Psoas muscle (tissue), 8 donors: ENCODE results near the gene SCGN. TPM values are rescaled to one million over a fixed set of nuclear protein-coding genes. Genes with fewer than 3 reads are reported as not detected.

Experiments
- ATAC-seq, 4 donors: fragments of 200-7000 bp; cut with Tn5 transposase; one replicate each; pipeline ENCODE4 v1.9.1; 2020; ENCODE audit warnings: moderate library complexity in 3 of 4, mild to moderate bottlenecking in 2 of 4
- DNase-seq, 2 donors: peaks; one replicate each; pipeline ENCODE4 v3.0.0-alpha.2; 2020
- H3K27ac ChIP-seq: fragments of 200-600 bp; one replicate; pipeline ENCODE4 v1.8.0; 2022
- H3K27me3 ChIP-seq, 3 donors: fragments of 200-600 bp in 1 of 3; one replicate each; pipeline versions ENCODE4 v1.6.1 to v1.8.0; 2013 to 2022; ENCODE audit warnings: low read length in 2 of 3, mild to moderate bottlenecking in 2 of 3, moderate library complexity in 1 of 3; ENCODE audit not compliant: insufficient read depth in 3 of 3
- H3K36me3 ChIP-seq, 2 donors: fragments of 200-600 bp in 1 of 2; one replicate each; pipeline versions ENCODE4 v1.6.1 to v1.8.0; 2013 to 2022; ENCODE audit warnings: low read depth in 1 of 2, mild to moderate bottlenecking in 1 of 2, moderate library complexity in 1 of 2; ENCODE audit not compliant: insufficient read depth in 1 of 2
- H3K4me1 ChIP-seq: fragments of 200-600 bp; one replicate; pipeline ENCODE4 v1.8.0; 2022
- H3K4me3 ChIP-seq: fragments of 200-600 bp; one replicate; pipeline ENCODE4 v1.8.0; 2022; ENCODE audit warnings: mild to moderate bottlenecking
- H3K9me3 ChIP-seq: fragments of 200-600 bp; one replicate; pipeline ENCODE4 v1.8.0; 2022
- CTCF ChIP-seq: fragments of 200-600 bp; IDR thresholded peaks from one replicate; pipeline ENCODE4 v1.8.0; 2022; ENCODE audit warnings: antibody characterized with exemption
- WGBS, 3 donors: extraction: QIAGEN DNeasy Blood & Tissue Kit; methylation state at CpG; one replicate each; pipeline versions ENCODE4 v1.1.6 to v1.1.7; 2013; 5-methylcytosine and 5-hydroxymethylcytosine counted together
- intact Hi-C, 2 donors: fragments of 100-400 bp; cut with DNase I; formaldehyde crosslinking; loops; one replicate each; pipeline versions ENCODE4 v1.11.0 to v1.14.2; 2022
- polyA plus RNA-seq, 3 donors: library from polyadenylated mRNA; stranded (reverse); fragments of 200-250 nt; gene quantifications; one replicate each; pipeline ENCODE4 v1.2.3, GENCODE V29; 2013
- total RNA-seq, 4 donors: library from RNA; stranded (reverse); fragmentation: NEBNext Ultra II Directional in 2 of 4; extraction: Animal tissue kit (Norgen Biotek cat#: 25700) in 2 of 4; gene quantifications; one replicate each; pipeline versions ENCODE4 v1.2.1 to v1.2.4, GENCODE V29; 2021 to 2023
- donor health status: healthy with polysubstance abuse.
- donor health status: DM: no; HTN: no; CAD: no; lungs with moderate emphysema.
- donor health status: Bipolar disorder and iron deficiency.
- donor health status: healthy.
- donor health status: DM: yes; HTN: yes; CAD: no.
- donor health status: DM: no; HTN: no; CAD: no.
- donor health status: DM: no; HTN: no; CAD: no.
- donor health status: DM: yes; HTN: yes; CAD: no.

The SCGN gene
- total and polyA plus RNA-seq, 7 donors = not detected

GRCh38 chr6:25732468-25733198 lies 80.6 kb downstream of the SCGN start:
- Histone ChIP-seq H3K27ac (no peak overlapping the region), H3K27me3 (peaks cover 0 to 15% (median 2%) of the 10 kb centered on the region in 3 donors), H3K4me3 (no peak overlapping the region), H3K9me3 (peaks cover 5% of the 10 kb centered on the region), H3K4me1 (no peaks in the 10 kb centered on the region), H3K36me3 (no peaks in the 10 kb centered on the region)
- intact Hi-C loops = no loop called here
- DNase-seq (no peak), ATAC-seq (no peak)
- WGBS, 3 donors = 46 to 58% (median 56%) methylated on average over 30 of the region's 30 CpGs
- no peak for TF ChIP-seq CTCF

GRCh38 chr6:25735261-25735660 lies 83.2 kb downstream of the SCGN start:
- no peak overlapping the region for H3K4me3 ChIP-seq
- no peaks in the 10 kb centered on the region for H3K4me1 ChIP-seq
- H3K27ac ChIP-seq = no peak overlapping the region
- H3K27me3 ChIP-seq = peaks cover 0 to 15% (median 2%) of the 10 kb centered on the region in 3 donors
- intact Hi-C loops = no loop called here
- H3K9me3 ChIP-seq = peaks cover 5% of the 10 kb centered on the region
- no peaks in the 10 kb centered on the region for H3K36me3 ChIP-seq
- ATAC-seq = no peak
- DNase-seq = no peak
- no peak for TF ChIP-seq CTCF

- ATAC-seq (no peak), DNase-seq (no peak)
- Histone ChIP-seq H3K27ac (no peak overlapping the region), H3K4me1 (no peaks in the 10 kb centered on the region), H3K36me3 (no peaks in the 10 kb centered on the region), H3K9me3 (no peaks in the 10 kb centered on the region), H3K27me3 (no peaks in the 10 kb centered on the region), H3K4me3 (no peak overlapping the region)
- TF ChIP-seq CTCF = no peak
- intact Hi-C loops = no loop called here
Observed at GRCh38 chr6:25743868-25744267, 91.9 kb downstream of the SCGN start.

- Histone ChIP-seq H3K4me1 (no peaks in the 10 kb centered on the region), H3K27me3 (no peaks in the 10 kb centered on the region), H3K36me3 (no peaks in the 10 kb centered on the region), H3K4me3 (no peak overlapping the region), H3K27ac (no peak overlapping the region), H3K9me3 (no peaks in the 10 kb centered on the region)
- no peak for TF ChIP-seq CTCF
- no peak for ATAC-seq
- no peak for DNase-seq
- 82 to 85% (median 84%) methylated on average over 4 of the region's 4 CpGs for WGBS, 3 donors
- intact Hi-C loops = no loop called here
Observed at GRCh38 chr6:25745836-25746235, 93.8 kb downstream of the SCGN start.

GRCh38 chr6:25746968-25747367 lies 95.0 kb downstream of the SCGN start:
- Histone ChIP-seq H3K9me3 (no peaks in the 10 kb centered on the region), H3K36me3 (no peaks in the 10 kb centered on the region), H3K4me1 (no peaks in the 10 kb centered on the region), H3K4me3 (no peak overlapping the region), H3K27ac (no peak overlapping the region), H3K27me3 (no peaks in the 10 kb centered on the region)
- 74 to 79% (median 77%) methylated on average over 1 of the region's 1 CpG for WGBS, 3 donors
- DNase-seq = no peak
- ATAC-seq = no peak
- TF ChIP-seq CTCF = no peak
- intact Hi-C loops = no loop called here
